ENCODE measurements around the gene STK38L.

DNA sequence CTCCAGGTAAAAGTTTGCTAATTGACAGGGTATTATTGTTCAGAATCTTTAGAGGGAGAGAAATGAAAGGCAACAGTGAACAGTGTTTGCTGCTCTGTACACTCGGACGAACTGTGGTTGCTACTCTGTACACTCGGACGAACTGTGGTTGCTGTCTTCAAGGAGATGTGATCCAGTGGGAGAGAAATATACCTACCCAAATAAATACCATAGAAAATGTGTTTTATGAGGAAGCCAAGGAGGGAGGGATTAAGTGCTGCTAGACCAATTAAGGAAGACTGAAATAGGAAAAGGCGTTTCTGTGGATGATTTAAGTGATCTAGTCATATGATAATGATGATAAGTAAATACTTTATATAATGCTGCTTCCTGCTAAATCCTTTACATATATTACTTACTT is 2.7 kb downstream of the STK38L start:
- TF ChIP-seq SP1 (CRISPR knock-in tag; IDR thresholded peaks at IDR 0.05), result no peak
- no peak for TF ChIP-seq TCF7 (IDR thresholded peaks at IDR 0.05; ENCODE audit: borderline replicate concordance)
- TF ChIP-seq, protein P1, sequence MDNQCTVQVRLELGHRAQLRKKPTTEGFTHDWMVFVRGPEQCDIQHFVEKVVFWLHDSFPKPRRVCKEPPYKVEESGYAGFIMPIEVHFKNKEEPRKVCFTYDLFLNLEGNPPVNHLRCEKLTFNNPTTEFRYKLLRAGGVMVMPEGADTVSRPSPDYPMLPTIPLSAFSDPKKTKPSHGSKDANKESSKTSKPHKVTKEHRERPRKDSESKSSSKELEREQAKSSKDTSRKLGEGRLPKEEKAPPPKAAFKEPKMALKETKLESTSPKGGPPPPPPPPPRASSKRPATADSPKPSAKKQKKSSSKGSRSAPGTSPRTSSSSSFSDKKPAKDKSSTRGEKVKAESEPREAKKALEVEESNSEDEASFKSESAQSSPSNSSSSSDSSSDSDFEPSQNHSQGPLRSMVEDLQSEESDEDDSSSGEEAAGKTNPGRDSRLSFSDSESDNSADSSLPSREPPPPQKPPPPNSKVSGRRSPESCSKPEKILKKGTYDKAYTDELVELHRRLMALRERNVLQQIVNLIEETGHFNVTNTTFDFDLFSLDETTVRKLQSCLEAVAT (IDR thresholded peaks at IDR 0.05), result no peak
- no peak for TF ChIP-seq POLR2A (conservative IDR thresholded peaks at IDR 0.05)
- TF ChIP-seq PCBP2 (IDR thresholded peaks at IDR 0.05; ENCODE audit: low read depth, low read length, poor library complexity, severe bottlenecking), result no peak
- TF ChIP-seq RAD51 (IDR thresholded peaks at IDR 0.05; ENCODE audit: borderline replicate concordance, low read depth), result no peak

All from K562 (cell line).